Left colon (tissue), 2 donors: ENCODE results near the gene CHD5. TPM values are rescaled to one million over a fixed set of nuclear protein-coding genes. Genes with fewer than 3 reads are reported as not detected.

Source experiments
- ATAC-seq: fragments of 200-7000 bp; cut with Tn5 transposase; one replicate; pipeline ENCODE4 v1.9.1; 2020; ENCODE audit warnings: mild to moderate bottlenecking, moderate library complexity
- DNase-seq, 2 donors: peaks; one replicate each; pipeline ENCODE4 v3.0.0-alpha.2; 2020
- intact Hi-C, 2 donors: fragments of 100-400 bp; cut with DNase I in 1 of 2; cut with micrococcal nuclease in 1 of 2; formaldehyde crosslinking; loops; one replicate each; pipeline versions ENCODE4 v1.11.2 to v1.14.0; 2022; cut with DNase I, micrococcal nuclease
- total RNA-seq, 2 donors: library from RNA; stranded (reverse); fragmentation: NEBNext Ultra II Directional; extraction: Animal tissue kit (Norgen Biotek cat#: 25700); gene quantifications; one replicate each; pipeline ENCODE4 v1.2.1, GENCODE V29; 2021
- donor health status: DM: no; HTN: no; CAD: no.
- donor health status: DM: yes; HTN: yes; CAD: no.

Gene CHD5
- total RNA-seq, 2 donors from 2014 or later, result 0.18 to 0.20 TPM

DNA sequence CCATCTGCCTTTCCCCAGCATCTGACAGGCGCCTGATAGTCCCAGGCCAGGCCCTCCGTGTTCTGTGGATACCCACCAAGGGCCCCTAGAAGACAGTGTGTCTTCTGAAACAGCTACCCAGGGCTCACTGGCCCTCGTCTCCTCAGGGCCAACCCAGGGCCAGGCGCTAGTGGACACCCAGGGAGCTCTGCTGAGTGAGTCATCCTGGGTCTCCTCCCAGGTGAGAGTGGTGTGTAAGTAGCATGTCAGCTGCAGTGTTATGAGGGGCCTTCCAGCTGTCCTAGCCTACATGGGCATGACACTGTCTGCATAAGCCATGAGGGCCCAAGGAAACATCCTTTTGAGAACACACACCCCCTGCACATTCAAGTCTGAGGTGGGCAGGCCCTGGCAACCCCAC is 36.7 kb downstream of the CHD5 start:
- DNase-seq, result no peak
- no peak for ATAC-seq
- intact Hi-C loops, result no loop called here

DNA sequence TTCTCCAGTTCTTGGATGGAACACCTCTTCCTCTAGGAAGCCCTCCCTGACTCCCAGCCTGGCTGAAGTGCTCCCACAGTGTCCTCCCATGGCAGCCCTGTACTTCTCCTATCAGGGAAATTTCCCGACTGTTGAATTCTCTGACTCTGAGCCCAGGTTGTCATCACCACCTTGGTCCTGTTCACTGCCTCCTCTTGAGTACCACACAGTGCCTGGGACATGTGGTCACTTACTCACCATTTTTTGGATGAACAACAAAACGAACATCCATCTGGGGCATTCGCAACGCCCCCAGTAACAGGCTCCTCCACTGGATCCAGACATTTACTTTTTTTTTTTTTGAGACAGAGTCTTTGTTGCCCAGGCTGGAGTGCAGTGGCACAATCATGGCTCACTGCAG is 37.4 kb downstream of the CHD5 start:
- intact Hi-C loops, result no loop called here
- no peak for DNase-seq
- no peak for ATAC-seq

DNA sequence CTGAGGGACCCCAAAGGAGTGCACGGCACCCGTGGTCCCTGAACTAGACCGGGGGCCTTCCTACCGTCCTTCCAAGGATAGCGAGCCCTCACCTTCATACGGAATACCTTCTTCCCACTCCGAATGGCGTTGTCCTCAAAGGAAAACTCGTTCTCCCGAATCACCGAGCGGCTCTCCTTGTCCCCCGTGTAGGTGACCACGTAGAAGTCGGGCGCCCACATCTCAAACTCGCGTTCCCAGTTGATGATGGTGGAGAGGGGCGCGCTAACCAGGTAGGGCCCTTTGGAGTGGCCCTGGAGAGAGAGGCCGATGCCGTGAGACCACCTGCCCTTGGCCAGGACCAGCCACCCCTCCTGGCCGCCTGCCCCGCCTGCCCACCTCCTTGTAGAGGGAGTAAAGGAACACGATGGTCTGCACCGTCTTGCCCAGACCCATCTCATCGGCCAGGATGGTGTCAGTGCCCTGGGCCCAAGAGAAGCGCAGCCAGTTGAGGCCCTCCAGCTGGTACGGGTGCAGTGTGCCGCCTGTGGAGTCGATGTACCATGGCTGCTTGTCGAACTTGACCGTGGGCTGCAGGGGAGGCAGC is 38.0 kb downstream of the CHD5 start:
- DNase-seq (no peak), ATAC-seq (no peak)
- intact Hi-C loops, result no loop called here

DNA sequence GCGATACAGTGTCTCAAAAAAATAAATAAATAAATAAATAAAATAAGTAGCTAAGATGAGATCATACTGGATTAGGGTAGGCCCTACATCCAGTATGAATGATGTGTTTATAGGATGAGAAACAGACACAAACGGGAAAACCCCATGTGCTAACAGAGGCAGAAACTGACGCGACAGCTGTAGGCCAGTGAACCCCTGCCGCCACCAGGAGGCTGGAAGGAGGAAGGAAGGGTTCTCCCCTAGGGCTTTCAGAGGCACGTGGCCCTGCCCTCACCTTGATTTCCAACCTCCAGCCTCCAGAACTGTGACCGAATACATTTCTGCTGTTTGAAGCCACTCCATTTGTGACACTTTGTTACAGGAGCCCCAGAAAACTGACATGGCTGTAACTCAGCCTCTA is 38.5 kb downstream of the CHD5 start:
- intact Hi-C loops, result no loop called here
- DNase-seq, result no peak
- peak; percentile 35 for ATAC-seq

DNA sequence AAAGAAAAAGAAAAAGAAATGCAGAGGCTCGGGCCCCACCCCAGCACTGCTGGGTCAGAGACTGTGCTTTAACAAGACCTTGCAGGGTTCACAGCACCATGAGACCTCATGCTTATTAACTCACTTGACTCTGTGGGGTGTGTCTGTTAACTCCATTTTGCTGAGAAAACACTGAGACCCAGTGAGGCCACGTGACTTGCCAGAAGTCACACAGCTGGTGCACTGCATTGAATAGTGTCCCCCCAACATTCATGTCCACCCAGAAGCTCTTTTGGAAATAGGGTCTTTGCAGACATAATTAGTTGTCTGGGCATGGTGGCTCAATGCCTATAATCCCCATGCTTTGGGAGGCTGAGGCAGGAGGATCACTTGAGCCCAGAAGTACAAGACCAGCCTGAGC is 39.7 kb downstream of the CHD5 start:
- ATAC-seq (no peak), DNase-seq (no peak)
- intact Hi-C loops, result no loop called here

DNA sequence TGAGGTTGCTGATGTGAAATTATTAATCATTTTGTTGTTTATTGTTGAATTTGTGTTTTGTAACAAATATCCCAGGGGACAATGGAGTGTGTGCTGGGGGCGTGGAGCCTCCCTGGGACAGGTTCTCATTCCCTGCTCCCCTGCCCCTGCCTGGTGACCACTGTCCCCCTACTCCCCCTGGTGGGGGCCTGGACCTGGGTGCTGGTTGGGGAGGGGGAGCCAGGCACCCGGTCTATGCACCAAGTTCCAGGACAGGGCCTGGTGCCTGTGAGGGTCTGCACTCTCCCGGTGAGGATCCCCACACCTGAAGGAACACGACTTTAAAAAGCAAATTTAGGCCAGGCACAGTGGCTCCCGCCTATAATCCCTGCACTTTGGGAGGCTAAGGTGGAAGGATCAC is 42.4 kb downstream of the CHD5 start:
- DNase-seq, result no peak
- no peak for ATAC-seq
- intact Hi-C loops, result no loop called here

DNA sequence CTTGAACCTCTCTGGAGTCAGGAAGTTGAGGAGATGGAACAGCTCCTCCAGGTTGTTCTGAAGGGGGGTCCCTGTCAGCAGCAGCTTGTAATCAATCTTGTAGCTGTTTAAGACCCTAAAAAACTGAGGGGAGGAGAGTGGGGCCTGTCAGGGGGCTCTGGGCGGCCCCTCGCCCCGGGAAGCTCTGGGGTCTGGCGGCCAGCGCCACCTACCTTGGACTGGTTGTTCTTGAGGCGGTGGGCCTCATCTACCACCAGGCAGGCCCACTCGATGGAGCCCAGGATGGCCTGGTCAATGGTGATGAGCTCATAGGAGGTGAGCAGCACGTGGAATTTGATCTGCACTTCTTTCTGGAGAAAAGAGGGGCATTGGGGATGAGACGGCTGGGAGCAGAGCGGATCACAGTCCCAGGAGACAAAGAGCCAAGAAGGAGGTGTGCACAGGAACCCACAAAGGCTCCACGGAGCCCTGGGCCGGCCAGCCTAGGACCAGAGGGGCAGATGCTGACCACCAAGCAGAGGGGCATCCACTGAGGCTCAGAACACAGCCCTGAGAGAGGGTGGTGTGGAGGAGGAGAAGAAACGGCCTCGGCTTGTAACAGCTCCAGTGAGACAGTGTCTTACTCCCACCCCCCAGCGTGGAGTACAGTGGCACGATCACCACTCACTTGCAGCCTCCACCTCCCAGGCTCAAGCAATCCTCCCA is 43.5 kb downstream of the CHD5 start:
- intact Hi-C loops, result no loop called here
- DNase-seq, result no peak
- no peak for ATAC-seq

DNA sequence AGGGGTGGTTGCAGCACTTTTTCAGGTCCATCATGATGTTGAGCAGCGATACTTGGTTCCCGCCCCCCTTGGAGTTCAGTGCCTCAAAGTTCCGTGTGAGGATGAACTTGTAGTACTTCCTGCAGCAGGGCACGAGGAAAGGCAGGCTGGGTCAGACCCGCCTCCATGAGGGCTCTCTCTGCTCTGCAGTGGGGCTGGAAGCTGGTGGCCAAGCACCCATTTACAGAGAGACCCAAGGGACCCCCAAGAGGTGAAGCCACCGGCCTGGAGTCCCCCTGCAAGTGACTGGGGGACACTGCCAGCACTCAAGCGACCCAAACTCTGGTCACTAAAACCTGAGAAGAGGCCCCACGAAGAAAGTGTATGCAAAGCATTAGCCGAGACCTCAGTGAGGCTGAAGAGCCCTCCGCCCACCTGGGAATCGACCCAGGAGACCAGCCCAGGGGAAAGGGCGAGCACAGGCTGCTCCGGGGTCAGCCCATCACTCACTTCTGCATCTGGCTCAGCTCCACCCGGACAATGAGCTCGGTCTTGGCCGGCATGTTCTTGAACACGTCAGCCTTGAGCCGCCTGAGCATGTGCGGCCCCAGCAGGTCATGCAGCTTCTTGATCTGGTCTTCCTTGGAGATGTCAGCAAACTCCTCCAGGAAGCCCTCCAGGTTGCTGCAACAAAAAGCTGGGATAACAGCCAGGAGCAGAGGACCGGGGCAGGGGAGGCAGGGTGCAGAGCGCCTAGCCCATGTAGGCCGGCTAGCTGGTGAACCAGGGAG is 45.2 kb downstream of the CHD5 start:
- intact Hi-C loops, result no loop called here
- ATAC-seq, result no peak
- no peak for DNase-seq

DNA sequence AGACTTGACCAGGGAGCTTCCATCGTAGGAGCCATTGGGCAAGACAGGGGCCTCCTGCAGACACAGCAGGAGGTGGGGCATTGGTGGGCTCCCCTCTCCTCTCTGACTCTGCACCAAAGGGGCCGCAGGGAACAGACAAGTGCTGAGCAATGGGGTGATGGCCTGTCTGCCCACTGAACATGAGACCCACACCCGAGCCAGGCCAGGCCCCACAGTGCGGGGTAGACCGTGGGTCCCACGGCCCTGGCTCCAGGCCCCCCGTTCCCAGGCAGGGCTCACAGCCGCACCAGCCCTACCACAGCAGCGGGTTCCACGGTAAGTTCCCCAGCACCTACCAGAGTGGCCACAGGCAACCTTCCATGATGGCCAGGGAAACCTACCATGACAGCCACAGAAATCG is 45.9 kb downstream of the CHD5 start:
- DNase-seq (no peak), ATAC-seq (no peak)

DNA sequence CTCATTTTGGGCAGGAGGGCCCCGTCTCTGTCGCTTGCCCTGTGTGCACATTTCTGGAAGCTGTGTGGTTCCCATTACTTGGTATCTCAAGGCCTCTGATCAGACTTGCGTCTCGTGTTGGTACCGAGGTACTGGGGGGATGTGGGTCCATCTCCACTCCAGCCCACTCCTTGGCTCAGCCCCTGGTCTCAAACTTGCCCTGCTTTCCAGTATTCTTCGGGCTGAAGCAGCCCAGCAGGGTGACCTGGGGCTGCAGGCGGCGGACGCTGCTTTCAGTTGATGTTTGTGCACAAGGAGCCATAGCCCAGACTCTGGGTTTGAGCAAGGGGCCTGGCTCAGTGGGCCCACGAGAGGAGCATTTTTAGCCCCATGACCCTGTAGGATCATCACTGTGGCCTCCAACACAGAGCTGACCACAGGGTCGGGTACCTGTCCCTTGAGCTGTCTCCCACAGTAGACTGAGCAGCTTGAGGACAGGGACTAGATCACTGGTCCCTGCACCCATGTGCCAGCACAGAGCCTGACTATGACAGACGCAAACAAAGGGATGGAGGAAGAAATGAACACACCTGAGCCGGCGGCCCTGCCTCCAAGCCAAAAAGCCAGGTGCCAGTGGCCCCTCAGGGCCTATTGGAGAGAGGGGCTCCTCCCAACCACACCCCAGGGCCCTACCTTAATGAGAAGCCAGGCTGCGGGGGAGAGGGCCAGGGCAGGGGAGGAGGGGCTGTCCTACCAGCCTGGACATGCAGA is 46.8 kb downstream of the CHD5 start:
- DNase-seq (no peak), ATAC-seq (no peak)
- intact Hi-C loops, result no loop called here

More for the DNA sequence above, 45.9 kb downstream of the CHD5 start:
- intact Hi-C loops, result no loop called here

DNA sequence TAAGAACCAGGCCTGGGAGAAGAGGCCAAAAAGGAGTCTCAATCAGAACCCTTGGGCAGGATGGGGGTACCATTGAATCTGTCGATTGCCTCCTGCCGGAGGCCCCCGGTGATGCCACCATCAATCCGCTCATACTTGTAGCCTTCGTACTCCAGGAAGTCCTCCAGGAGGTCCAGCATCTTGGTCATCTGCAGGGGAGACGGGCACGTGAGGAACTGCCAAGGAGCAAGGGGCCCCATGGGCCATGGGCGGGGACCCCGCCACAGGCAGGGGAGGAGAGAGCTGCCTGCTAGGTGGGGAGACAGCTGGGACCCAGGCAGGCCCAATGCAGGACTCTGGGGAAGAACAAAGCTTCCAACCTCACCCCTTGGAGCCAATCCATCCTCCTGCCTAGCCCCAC is 48.6 kb downstream of the CHD5 start:
- ATAC-seq (no peak), DNase-seq (no peak)
- intact Hi-C loops, result no loop called here

DNA sequence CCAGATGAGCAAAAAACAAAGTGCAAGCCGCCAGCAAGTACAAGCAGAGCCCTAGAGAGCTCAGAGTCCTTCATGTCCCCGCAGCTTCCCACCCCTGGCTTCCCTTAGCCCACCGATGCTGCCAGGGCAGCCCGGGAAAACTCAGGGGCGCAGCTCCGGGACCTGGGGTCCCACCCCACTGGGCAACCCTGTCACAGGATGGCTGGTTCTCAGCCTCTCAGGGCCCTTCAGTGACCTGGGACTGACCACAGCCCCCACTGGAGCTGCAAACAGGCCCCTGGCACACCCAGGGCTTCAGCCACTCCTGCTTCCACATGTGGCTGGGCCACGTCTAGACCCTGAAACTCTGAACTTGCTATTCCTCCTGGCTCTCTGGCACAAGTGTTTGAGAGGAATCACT is 49.5 kb downstream of the CHD5 start:
- no peak for DNase-seq
- intact Hi-C loops, result no loop called here

DNA sequence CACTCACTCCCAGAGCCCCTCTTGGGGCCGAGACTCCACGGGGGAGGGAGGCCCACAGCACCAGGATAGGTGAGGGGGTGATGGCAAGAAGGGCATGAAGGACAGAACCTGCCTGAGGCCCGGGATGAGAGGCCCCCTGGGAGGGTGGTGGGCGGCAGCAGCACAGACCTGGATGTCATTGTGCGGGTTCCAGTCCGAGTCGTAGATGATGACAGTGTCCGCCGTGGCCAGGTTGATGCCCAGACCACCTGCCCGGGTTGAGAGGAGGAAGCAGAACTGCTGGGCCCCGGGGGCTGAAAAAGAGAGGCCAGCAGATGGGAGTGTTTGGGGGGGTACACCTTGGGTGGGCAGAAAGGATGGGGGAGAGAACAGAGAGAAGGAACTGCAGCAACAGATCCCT is 50.1 kb downstream of the CHD5 start:
- intact Hi-C loops, result no loop called here
- ATAC-seq, result no peak
- DNase-seq, result no peak

More for the DNA sequence above, 49.5 kb downstream of the CHD5 start:
- ATAC-seq, result no peak

DNA sequence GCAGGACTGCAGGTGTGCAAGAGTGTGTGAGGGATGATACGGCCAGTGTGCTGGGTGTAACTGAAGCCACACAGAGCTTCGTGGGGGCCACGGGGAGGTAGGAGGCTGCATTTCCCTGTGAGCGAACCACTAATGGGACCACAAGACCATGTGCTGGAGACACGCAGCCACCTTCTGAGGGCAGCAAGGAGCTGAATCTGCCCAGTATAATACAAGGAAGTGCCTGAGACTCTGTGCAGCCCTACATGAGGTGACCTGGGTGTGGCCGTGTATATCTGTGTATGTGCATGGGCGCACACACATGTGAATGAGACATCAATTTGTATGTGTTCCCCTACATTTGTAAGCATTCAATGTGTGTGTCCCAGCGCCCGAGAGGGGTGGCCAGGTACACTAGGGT is 50.8 kb downstream of the CHD5 start:
- intact Hi-C loops, result no loop called here
- peak in 1 of 2 donors; percentile 22 for DNase-seq
- ATAC-seq, result peak; percentile 57

DNA sequence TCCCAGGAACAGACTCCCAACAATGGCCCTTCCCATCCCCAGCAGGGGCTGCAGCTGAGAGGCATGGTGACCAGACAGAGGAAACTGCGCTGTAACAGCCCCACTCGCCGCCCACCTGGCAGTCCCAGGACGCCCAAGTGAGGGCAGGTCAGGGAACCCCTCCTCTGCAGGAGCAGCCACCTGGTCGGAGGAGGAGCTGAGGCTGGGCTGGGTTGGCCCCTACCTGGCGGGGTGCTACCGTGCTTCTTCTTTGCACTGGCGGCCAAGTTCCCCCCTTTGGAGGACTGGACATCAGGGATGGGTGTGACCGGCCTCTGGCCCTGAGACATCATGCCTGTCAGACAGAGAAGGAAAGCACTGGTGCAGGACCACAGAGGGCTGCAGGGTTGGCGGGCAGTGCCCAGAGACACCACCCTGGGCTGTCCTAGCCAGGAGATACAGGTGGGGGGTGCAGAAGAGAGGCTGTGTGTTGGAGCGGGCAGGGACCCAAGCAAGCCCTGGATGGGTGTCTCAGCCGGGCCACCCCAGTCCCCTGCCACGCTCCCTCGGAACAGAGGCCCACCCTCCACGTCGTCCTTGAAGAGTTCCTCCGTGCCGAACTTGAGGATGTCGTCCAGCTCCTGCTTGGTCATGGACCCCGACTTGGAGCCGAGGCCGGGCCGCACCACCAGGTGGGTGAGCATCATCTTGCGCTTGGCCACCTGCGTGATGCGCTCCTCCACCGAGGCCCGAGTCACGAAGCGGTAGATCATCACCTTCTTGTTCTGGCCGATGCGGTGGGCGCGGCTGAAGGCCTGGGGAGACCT is 51.6 kb downstream of the CHD5 start:
- DNase-seq (no peak), ATAC-seq (no peak)
- intact Hi-C loops, result no loop called here

DNA sequence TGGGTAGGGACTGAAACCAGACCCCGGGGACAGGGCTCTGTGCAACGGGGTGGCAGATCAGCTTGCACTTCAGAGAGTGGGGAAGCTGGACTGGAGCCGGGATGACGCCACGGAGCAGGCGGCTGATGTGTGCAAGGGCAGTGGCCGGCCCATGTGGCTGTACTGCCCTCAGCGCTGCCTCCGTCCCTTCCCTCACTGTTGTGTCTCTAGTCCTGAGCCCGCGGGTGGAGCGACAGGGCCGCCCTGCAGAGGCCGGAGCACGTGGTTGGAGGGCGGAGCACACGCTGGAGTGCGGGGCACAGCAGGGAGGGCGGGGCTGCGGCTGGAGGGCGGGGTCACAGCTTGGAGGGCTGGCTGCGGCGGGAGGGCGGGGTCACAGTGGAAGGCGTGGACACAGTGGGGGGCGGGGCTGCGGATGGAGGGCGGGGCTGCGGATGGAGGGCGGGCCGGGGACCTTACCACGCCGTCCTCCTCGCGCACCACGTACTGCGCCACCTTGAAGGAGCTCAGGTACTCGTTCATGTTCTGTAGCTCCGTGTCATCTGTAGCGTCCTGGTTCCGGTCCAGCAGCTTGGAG is 52.4 kb downstream of the CHD5 start:
- intact Hi-C loops, result no loop called here
- DNase-seq (peak; percentile 85 to 91), ATAC-seq (peak; percentile 98)

DNA sequence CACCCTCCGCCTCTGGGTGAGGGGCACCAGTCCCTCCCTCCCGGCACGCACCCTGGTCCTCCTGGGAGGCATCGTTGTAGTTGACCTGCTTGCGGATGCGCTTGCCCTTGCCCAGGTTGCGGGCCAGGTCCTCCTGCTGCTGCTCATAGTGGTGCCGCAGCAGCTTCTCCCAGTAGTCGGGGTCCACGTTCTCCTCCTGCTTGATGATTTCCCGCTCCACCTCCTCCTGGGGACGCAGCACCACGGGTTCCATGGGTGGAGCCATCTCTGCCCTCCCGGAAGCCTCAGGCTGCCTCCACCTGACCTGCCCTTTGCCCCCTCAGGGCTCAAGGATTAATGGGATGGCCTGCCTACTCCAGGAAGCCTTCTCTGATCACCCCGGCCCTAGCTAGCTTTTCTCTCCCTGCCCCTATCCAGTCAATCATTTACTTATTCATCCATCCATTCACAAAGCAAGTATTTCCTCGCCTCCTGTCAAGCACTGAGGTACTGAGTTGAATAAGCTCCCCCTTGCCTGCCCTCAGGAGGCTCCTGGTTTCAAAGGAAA is 53.5 kb downstream of the CHD5 start:
- no peak for DNase-seq
- ATAC-seq, result no peak
- intact Hi-C loops, result no loop called here

DNA sequence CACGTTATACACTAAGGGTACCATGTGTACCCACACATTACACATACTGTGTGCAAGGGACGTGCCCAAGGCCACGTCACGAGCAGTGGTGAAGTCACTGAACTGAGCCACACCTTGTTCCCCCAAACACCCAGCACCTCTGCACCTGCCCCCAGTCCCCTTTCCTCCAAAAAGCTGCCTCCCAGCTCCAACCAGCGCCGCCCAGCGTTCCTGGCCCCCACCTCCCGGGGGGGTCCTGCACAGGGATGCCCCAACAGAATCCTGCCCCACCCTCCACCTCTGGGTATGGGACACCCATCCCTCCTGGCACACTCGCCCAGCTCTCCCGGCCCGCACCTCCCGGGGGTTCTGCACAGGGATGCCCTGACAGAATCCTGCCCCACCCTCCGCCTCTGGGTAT is 54.1 kb downstream of the CHD5 start:
- intact Hi-C loops, result no loop called here
- DNase-seq (no peak), ATAC-seq (no peak)
